Activated CD8-positive, alpha-beta memory T cell treated with anti-CD3 and anti-CD28 coated beads, Interleukin-2, amount 50 U/mL, for 1 hour (primary cell): ENCODE data around the gene MZT2A.
"Not testable (repeated sequence)": the region's sequence is repeated elsewhere in the genome, so short reads cannot be mapped to it uniquely, and the experiment has no call there.

Experiments used
- DNase-seq: peaks from one replicate; pipeline ENCODE4 v3.0.0-alpha.2; 2020; ENCODE audit errors: extremely low read depth

Gene MZT2A

GRCh38 chr2:131520526-131520925 lies 28.3 kb upstream of the MZT2A start:
- no peak for DNase-seq

GRCh38 chr2:131519871-131520470 lies 27.8 kb upstream of the MZT2A start:
- not testable (repeated sequence) for DNase-seq

- DNase-seq: no peak
Measured at GRCh38 chr2:131519466-131519865, 27.3 kb upstream of the MZT2A start.

GRCh38 chr2:131518531-131518930 lies 26.3 kb upstream of the MZT2A start:
- not testable (repeated sequence) for DNase-seq

- not testable (repeated sequence) for DNase-seq
Measured at GRCh38 chr2:131517856-131518255, 25.7 kb upstream of the MZT2A start.

GRCh38 chr2:131517106-131517831 lies 25.1 kb upstream of the MZT2A start:
- no peak for DNase-seq

GRCh38 chr2:131516621-131517020 lies 24.4 kb upstream of the MZT2A start:
- not testable (repeated sequence) for DNase-seq

- no peak for DNase-seq
Measured at GRCh38 chr2:131516011-131516410, 23.8 kb upstream of the MZT2A start.

GRCh38 chr2:131515235-131515634 lies 23.0 kb upstream of the MZT2A start:
- not testable (repeated sequence) for DNase-seq

GRCh38 chr2:131514408-131515166 lies 22.4 kb upstream of the MZT2A start:
- DNase-seq: not testable (repeated sequence)

- not testable (repeated sequence) for DNase-seq
Measured at GRCh38 chr2:131511969-131512870, 20.0 kb upstream of the MZT2A start.

- DNase-seq: not testable (repeated sequence)
Measured at GRCh38 chr2:131511291-131511968, 19.2 kb upstream of the MZT2A start.

GRCh38 chr2:131509615-131510014 lies 17.4 kb upstream of the MZT2A start:
- no peak for DNase-seq

GRCh38 chr2:131504082-131504750 lies 12.0 kb upstream of the MZT2A start:
- not testable (repeated sequence) for DNase-seq

- not testable (repeated sequence) for DNase-seq
Measured at GRCh38 chr2:131503587-131503986, 11.4 kb upstream of the MZT2A start.

- DNase-seq: not testable (repeated sequence)
Measured at GRCh38 chr2:131498321-131498973, 6.2 kb upstream of the MZT2A start.

GRCh38 chr2:131495506-131495905 lies 3.3 kb upstream of the MZT2A start:
- not testable (repeated sequence) for DNase-seq

- DNase-seq: no peak
Measured at GRCh38 chr2:131493199-131493968, 1.2 kb upstream of the MZT2A start.
